Astrocyte of the spinal cord (primary cell): ENCODE measurements around the gene GRIFIN.

Experiments used
- DNase-seq: peaks from one replicate; pipeline ENCODE4 v3.0.0; 2011; ENCODE audit warnings: low read depth, low spot score
- H3K4me3 ChIP-seq: 2 replicates; pipeline ENCODE4 v1.5.1; 2011; ENCODE audit warnings: low read depth, mild to moderate bottlenecking, low read length, moderate library complexity
- CTCF ChIP-seq: IDR thresholded peaks from 2 replicates; pipeline ENCODE4 v1.5.1; 2012; ENCODE audit warnings: low read depth, mild to moderate bottlenecking, low read length, inconsistent platforms
- in situ Hi-C: cut with HindIII; loops from 2 replicates; pipeline ENCODE4 v1.10.0; 2017; ENCODE audit warnings: low sequenced_read_pairs

Gene GRIFIN

GRCh38 chr7:2498708-2499107 is 22.5 kb upstream of the GRIFIN start:
- DNase-seq = no peak
- TF ChIP-seq CTCF = no peak
- in situ Hi-C loops = no loop called here

GRCh38 chr7:2497500-2498336 is 21.5 kb upstream of the GRIFIN start:
- in situ Hi-C loops = no loop called here
- no peak for DNase-seq
- H3K4me3 ChIP-seq = no peak overlapping the region
- TF ChIP-seq CTCF = no peak

More at GRCh38 chr7:2498708-2499107, 22.5 kb upstream of the GRIFIN start:
- H3K4me3 ChIP-seq = no peak overlapping the region

- no peak for TF ChIP-seq CTCF
- in situ Hi-C loops = no loop called here
- H3K4me3 ChIP-seq = no peak overlapping the region
- no peak for DNase-seq
Measured at GRCh38 chr7:2497065-2497464, 20.9 kb upstream of the GRIFIN start.

- in situ Hi-C loops = no loop called here
- no peak overlapping the region for H3K4me3 ChIP-seq
- TF ChIP-seq CTCF = no peak
- DNase-seq = no peak
Measured at GRCh38 chr7:2496375-2496774, 20.2 kb upstream of the GRIFIN start.

- TF ChIP-seq CTCF = no peak
- no peak overlapping the region for H3K4me3 ChIP-seq
- in situ Hi-C loops = no loop called here
- no peak for DNase-seq
Measured at GRCh38 chr7:2495418-2496299, 19.5 kb upstream of the GRIFIN start.

GRCh38 chr7:2494191-2495130 is 18.3 kb upstream of the GRIFIN start:
- no peak for TF ChIP-seq CTCF
- H3K4me3 ChIP-seq = no peak overlapping the region
- no peak for DNase-seq
- in situ Hi-C loops = no loop called here
